ENCODE results near the gene ADCY1.
A peak's percentile ranks its signal among the peaks of the same experiment; 100 is the strongest.
"Not testable (repeated sequence)": the region's sequence is repeated elsewhere in the genome, so short reads cannot be mapped to it uniquely, and the experiment has no call there.

ADCY1 gene

GRCh38 chr7:45768516-45769394, 194.6 kb downstream of the ADCY1 start:
- peak; percentile 89 for DNase-seq

- not testable (repeated sequence) for DNase-seq
These were observed 195.5 kb downstream of the ADCY1 start for GRCh38 chr7:45769626-45770025.
